C4-2B (cell line): ENCODE data around the gene SEMA6A.

ENCODE experiments used
- CTCF ChIP-seq: fragments of 450-650 bp; conservative IDR thresholded peaks from 2 replicates; pipeline ENCODE4 v1.5.1; 2017; ENCODE audit warnings: mild to moderate bottlenecking
- ZFX ChIP-seq: fragments of 450-650 bp; IDR thresholded peaks from 2 replicates; pipeline ENCODE4 v1.6.1; 2017

GRCh38 chr5:116546033-116546742 lies 28.4 kb downstream of the SEMA6A start:
- no peak for TF ChIP-seq CTCF
- no peak for TF ChIP-seq ZFX
